ENCODE results near the gene HSD17B1. TPM values are rescaled to one million over a fixed set of nuclear protein-coding genes. Genes with fewer than 3 reads are reported as not detected.

Gene HSD17B1
- total RNA-seq, 1 experiment from 2014 or later, result 1.3 TPM

GRCh38 chr17:42519546-42520491 lies 32.9 kb upstream of the HSD17B1 start:
- Histone ChIP-seq H3K4me3 (peak overlapping the region; percentile 5; the same call in 1 of the 2 replicates), H4K20me1 (ENCODE audit: insufficient read depth) (no peaks in the 10 kb centered on the region), H3K27ac (peak overlapping the region; percentile 89), H3F3A (ENCODE audit: insufficient read depth, low read depth) (peaks cover 50% of the 10 kb centered on the region), H3K27me3 (ENCODE audit: insufficient read depth, low read depth) (no peaks in the 10 kb centered on the region), H3K9me3 (ENCODE audit: insufficient read depth, low read depth) (no peaks in the 10 kb centered on the region), H3K9me2 (ENCODE audit: insufficient read depth) (no peaks in the 10 kb centered on the region), H3K4me2 (peak overlapping the region; percentile 67), H3K79me2 (ENCODE audit: low read depth) (no peaks in the 10 kb centered on the region), H3K4me1 (replicated peaks; ENCODE audit: insufficient read depth) (peaks cover 53% of the 10 kb centered on the region), H2AFZ (no peak overlapping the region), H3K36me3 (ENCODE audit: low read depth) (0 out of 2 replicates have a peak, but pooled peaks cover 3% of the 10 kb centered on the region)
- ChIA-PET POLR2A (ENCODE audit: unreplicated experiment) (interaction anchor here (0.6 to 2.0 kb wide), 11 partner anchors 13 to 841 kb away, joined by 3 to 18 read pairs (median 6); partner anchors contain the start of genes BECN1, CAVIN1 and EIF1), CTCF (interaction anchor here (0.6 to 2.3 kb wide), 2 partner anchors 7 to 48 kb away, joined by 3 to 18 read pairs; no protein-coding TSS in a partner anchor)
- intact Hi-C loops (cut with micrococcal nuclease; ENCODE audit: unreplicated experiment), result loop anchor here (1.0 to 5.0 kb wide), 6 partner anchors 7 to 553 kb away; partner anchors contain the start of genes ATP6V0A1, CAVIN1 and CNP
- peak; percentile 87 to 95 for DNase-seq
- TSS peak; percentile 79 for BruUV-seq (replicated peaks)
- TF ChIP-seq, protein P1, sequence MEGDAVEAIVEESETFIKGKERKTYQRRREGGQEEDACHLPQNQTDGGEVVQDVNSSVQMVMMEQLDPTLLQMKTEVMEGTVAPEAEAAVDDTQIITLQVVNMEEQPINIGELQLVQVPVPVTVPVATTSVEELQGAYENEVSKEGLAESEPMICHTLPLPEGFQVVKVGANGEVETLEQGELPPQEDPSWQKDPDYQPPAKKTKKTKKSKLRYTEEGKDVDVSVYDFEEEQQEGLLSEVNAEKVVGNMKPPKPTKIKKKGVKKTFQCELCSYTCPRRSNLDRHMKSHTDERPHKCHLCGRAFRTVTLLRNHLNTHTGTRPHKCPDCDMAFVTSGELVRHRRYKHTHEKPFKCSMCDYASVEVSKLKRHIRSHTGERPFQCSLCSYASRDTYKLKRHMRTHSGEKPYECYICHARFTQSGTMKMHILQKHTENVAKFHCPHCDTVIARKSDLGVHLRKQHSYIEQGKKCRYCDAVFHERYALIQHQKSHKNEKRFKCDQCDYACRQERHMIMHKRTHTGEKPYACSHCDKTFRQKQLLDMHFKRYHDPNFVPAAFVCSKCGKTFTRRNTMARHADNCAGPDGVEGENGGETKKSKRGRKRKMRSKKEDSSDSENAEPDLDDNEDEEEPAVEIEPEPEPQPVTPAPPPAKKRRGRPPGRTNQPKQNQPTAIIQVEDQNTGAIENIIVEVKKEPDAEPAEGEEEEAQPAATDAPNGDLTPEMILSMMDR (conservative IDR thresholded peaks at IDR 0.05), result no peak
- no peak for TF ChIP-seq EZH2 (IDR thresholded peaks at IDR 0.05; ENCODE audit: low read depth)

- intact Hi-C loops (cut with micrococcal nuclease; ENCODE audit: unreplicated experiment), result no loop called here
- H4K20me1 ChIP-seq (ENCODE audit: insufficient read depth), result no peaks in the 10 kb centered on the region
- no peak for DNase-seq
- H3K4me2 ChIP-seq, result peak overlapping the region; percentile 67
- TSS peak; percentile 69 for BruUV-seq (replicated peaks)
- TF ChIP-seq, protein P1 (conservative IDR thresholded peaks at IDR 0.05), result peak; percentile 40; the same call in 1 of the 2 replicates
- TF ChIP-seq EZH2 (IDR thresholded peaks at IDR 0.05; ENCODE audit: low read depth), result no peak
- peaks cover 54% of the 10 kb centered on the region for H3F3A ChIP-seq (ENCODE audit: insufficient read depth, low read depth)
- H3K27ac ChIP-seq, result peak overlapping the region; percentile 89
- H3K9me3 ChIP-seq (ENCODE audit: insufficient read depth, low read depth), result no peaks in the 10 kb centered on the region
- H3K4me3 ChIP-seq, result no peak overlapping the region
- H3K27me3 ChIP-seq (ENCODE audit: insufficient read depth, low read depth), result no peaks in the 10 kb centered on the region
- no peaks in the 10 kb centered on the region for H3K9me2 ChIP-seq (ENCODE audit: insufficient read depth)
- POLR2A ChIA-PET (ENCODE audit: unreplicated experiment), result interaction anchor here (0.6 to 1.1 kb wide), 7 partner anchors 12 to 832 kb away, joined by 4 to 18 read pairs (median 6); partner anchors contain the start of genes BECN1, CAVIN1 and EIF1
- H3K4me1 ChIP-seq (replicated peaks; ENCODE audit: insufficient read depth), result peaks cover 53% of the 10 kb centered on the region
- H3K36me3 ChIP-seq (ENCODE audit: low read depth), result 0 out of 2 replicates have a peak, but pooled peaks cover 3% of the 10 kb centered on the region
- H2AFZ ChIP-seq, result no peak overlapping the region
- CTCF ChIA-PET, result interaction anchor here (0.6 kb wide), 1 partner anchor 109 kb away, joined by 3 read pairs; no protein-coding TSS in a partner anchor
- H3K79me2 ChIP-seq (ENCODE audit: low read depth), result no peaks in the 10 kb centered on the region
Observed at GRCh38 chr17:42520540-42520951, 32.2 kb upstream of the HSD17B1 start.

DNA sequence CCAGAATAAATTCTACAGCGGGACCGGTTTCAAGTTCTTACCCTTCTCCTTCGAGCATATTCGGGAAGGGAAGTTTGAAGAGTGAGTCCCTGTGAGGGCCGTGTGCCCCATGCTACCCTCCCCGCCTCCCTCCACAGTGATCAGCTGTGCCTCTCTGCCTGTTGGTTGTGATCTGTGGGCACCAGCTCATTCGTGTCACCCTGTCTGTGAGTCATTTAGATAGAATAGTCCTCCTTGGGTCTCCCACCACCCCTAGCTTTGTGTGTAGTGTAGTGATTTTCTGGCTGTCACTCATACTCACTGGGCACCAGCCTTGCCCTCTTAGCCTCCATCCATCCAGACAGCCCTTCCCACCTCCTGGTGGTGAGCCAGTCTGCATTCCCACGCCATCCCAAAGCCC lies 31.7 kb upstream of the HSD17B1 start:
- H3K4me3 ChIP-seq, result no peak overlapping the region
- CTCF ChIA-PET, result interaction anchor here (0.6 kb wide), 1 partner anchor 109 kb away, joined by 3 read pairs; no protein-coding TSS in a partner anchor
- peak overlapping the region; percentile 67; the same call in 1 of the 2 replicates for H3K4me2 ChIP-seq
- H3K4me1 ChIP-seq (replicated peaks; ENCODE audit: insufficient read depth), result peaks cover 53% of the 10 kb centered on the region
- H3K79me2 ChIP-seq (ENCODE audit: low read depth), result no peaks in the 10 kb centered on the region
- POLR2A ChIA-PET (ENCODE audit: unreplicated experiment), result interaction anchor here (0.6 kb wide), 1 partner anchor 651 kb away, joined by 4 read pairs; no protein-coding TSS in a partner anchor
- H4K20me1 ChIP-seq (ENCODE audit: insufficient read depth), result no peaks in the 10 kb centered on the region
- H3K27ac ChIP-seq, result peak overlapping the region; percentile 89
- H2AFZ ChIP-seq, result no peak overlapping the region
- H3K9me3 ChIP-seq (ENCODE audit: insufficient read depth, low read depth), result no peaks in the 10 kb centered on the region
- intact Hi-C loops (cut with micrococcal nuclease; ENCODE audit: unreplicated experiment), result no loop called here
- BruUV-seq (replicated peaks), result no TSS peak
- peaks cover 53% of the 10 kb centered on the region for H3F3A ChIP-seq (ENCODE audit: insufficient read depth, low read depth)
- DNase-seq, result no peak
- H3K36me3 ChIP-seq (ENCODE audit: low read depth), result 0 out of 2 replicates have a peak, but pooled peaks cover 3% of the 10 kb centered on the region
- TF ChIP-seq, protein P1 (conservative IDR thresholded peaks at IDR 0.05), result no peak
- TF ChIP-seq EZH2 (IDR thresholded peaks at IDR 0.05; ENCODE audit: low read depth), result no peak
- H3K9me2 ChIP-seq (ENCODE audit: insufficient read depth), result no peaks in the 10 kb centered on the region
- no peaks in the 10 kb centered on the region for H3K27me3 ChIP-seq (ENCODE audit: insufficient read depth, low read depth)
